H1 (cell line): ENCODE results near the gene CAPN2. TPM values are rescaled to one million over a fixed set of nuclear protein-coding genes. Genes with fewer than 3 reads are reported as not detected.

ENCODE experiments used
- CTCF ChIA-PET: fragments of 300-600 bp; sonication (Branson Sonifier 250); formaldehyde crosslinking; loops from one replicate; lab custom pipeline; 2021; ENCODE audit not compliant: partially characterized antibody; lab: Charles Lee
- POLR2A ChIA-PET: fragments of 300-600 bp; sonication (Branson Sonifier 250); formaldehyde crosslinking; loops from one replicate; lab custom pipeline; 2021; ENCODE audit warnings: inconsistent platforms; ENCODE audit not compliant: partially characterized antibody; lab: Charles Lee
- DNase-seq, 2 experiments: peaks; one replicate each; pipeline versions ENCODE4 v3.0.0 to v3.0.0-alpha.2; 2010 to 2022; ENCODE audit warnings: low spot score in 2 of 2, low read depth in 1 of 2, mixed read lengths in 1 of 2
- FAIRE-seq: peaks from 2 replicates; lab custom pipeline; 2011; peaks lifted over from hg19 to GRCh38; lab: Jason Lieb, UNC
- H2AFZ ChIP-seq: 2 replicates; pipeline ENCODE4 v1.8.1; 2012; ENCODE audit warnings: low read length, inconsistent platforms
- H2AK5ac ChIP-seq: 2 replicates; pipeline ENCODE4 v1.6.1; 2013; ENCODE audit warnings: low read depth, low read length
- H2BK120ac ChIP-seq: replicated peaks from 2 replicates; pipeline ENCODE3; 2013; ENCODE audit warnings: low read depth, low read length, inconsistent platforms
- H2BK12ac ChIP-seq: 2 replicates; pipeline ENCODE4 v1.6.1; 2013; ENCODE audit warnings: low read depth, low read length
- H2BK15ac ChIP-seq: 2 replicates; pipeline ENCODE4 v1.6.1; 2013; ENCODE audit warnings: low read length
- H2BK20ac ChIP-seq: 2 replicates; pipeline ENCODE4 v1.6.1; 2013; ENCODE audit warnings: low read length
- H2BK5ac ChIP-seq: 2 replicates; pipeline ENCODE4 v1.6.1; 2013; ENCODE audit warnings: low read depth, low read length
- H3K14ac ChIP-seq: 2 replicates; pipeline ENCODE4 v1.6.1; 2013; ENCODE audit warnings: inconsistent platforms; ENCODE audit not compliant: insufficient read length
- H3K18ac ChIP-seq: 2 replicates; pipeline ENCODE4 v1.6.1; 2013; ENCODE audit warnings: low read length; ENCODE audit errors: extremely low read depth
- H3K23ac ChIP-seq: 2 replicates; pipeline ENCODE4 v1.6.1; 2013; ENCODE audit warnings: inconsistent platforms; ENCODE audit not compliant: insufficient read length
- H3K23me2 ChIP-seq: 2 replicates; pipeline ENCODE4 v1.6.1; 2013; ENCODE audit warnings: low read depth, low read length
- H3K27ac ChIP-seq: 2 replicates; pipeline ENCODE4 v1.6.1; 2011; ENCODE audit warnings: low read depth, low read length, inconsistent platforms
- H3K27me3 ChIP-seq, 4 experiments: replicated peaks in 1 of 4; 1 replicate in 1 of 4; 2 replicates in 3 of 4; pipeline versions ENCODE4 v1.6.1 to v1.8.1; 2011 to 2013; ENCODE audit warnings: low read length in 3 of 4, mild to moderate bottlenecking in 3 of 4, inconsistent platforms in 2 of 4, mixed read lengths in 2 of 4, moderate library complexity in 1 of 4; ENCODE audit not compliant: control insufficient read depth in 3 of 4, insufficient read depth in 3 of 4; ENCODE audit errors: extremely low read depth in 1 of 4
- H3K36me3 ChIP-seq, 4 experiments: 2 replicates each; pipeline versions ENCODE4 v1.6.1 to v1.8.1; 2011 to 2013; ENCODE audit warnings: mild to moderate bottlenecking in 4 of 4, low read length in 3 of 4, moderate library complexity in 2 of 4, control low read depth in 1 of 4, inconsistent platforms in 1 of 4; ENCODE audit not compliant: insufficient read depth in 4 of 4, control insufficient read depth in 2 of 4
- H3K4ac ChIP-seq: replicated peaks from 2 replicates; pipeline ENCODE3; 2013; ENCODE audit warnings: low read length, low read depth, mixed read lengths, inconsistent platforms; ENCODE audit not compliant: insufficient read length
- H3K4me1 ChIP-seq, 4 experiments: replicated peaks in 1 of 4; 1 replicate in 1 of 4; 2 replicates in 3 of 4; pipeline versions ENCODE4 v1.6.1 to v1.8.1; 2011 to 2013; ENCODE audit warnings: low read length in 3 of 4, inconsistent platforms in 2 of 4, mixed read lengths in 1 of 4; ENCODE audit not compliant: insufficient read depth in 4 of 4, control insufficient read depth in 3 of 4
- H3K4me2 ChIP-seq, 2 experiments: 2 replicates each; pipeline versions ENCODE4 v1.6.1 to v1.8.1; 2011 to 2013; ENCODE audit warnings: low read depth in 2 of 2, low read length in 2 of 2, control low read depth in 1 of 2, inconsistent platforms in 1 of 2, mild to moderate bottlenecking in 1 of 2; ENCODE audit not compliant: insufficient read depth in 1 of 2
- H3K4me3 ChIP-seq, 4 experiments: fragments of 200-600, 300-600 bp in 1 of 4; sonication (generic), shearing (Covaris generic), sonication (Bioruptor Twin) in 1 of 4; 2 replicates each; pipeline versions ENCODE4 v1.5.1 to v1.8.1; 2011 to 2016; ENCODE audit warnings: low read length in 4 of 4, low read depth in 3 of 4, control low read depth in 2 of 4, inconsistent platforms in 2 of 4, mild to moderate bottlenecking in 2 of 4, mixed read lengths in 1 of 4, moderate library complexity in 1 of 4; ENCODE audit not compliant: insufficient read depth in 2 of 4; ENCODE audit errors: extremely low read depth in 1 of 4
- H3K56ac ChIP-seq: replicated peaks from 2 replicates; pipeline ENCODE3; 2013; ENCODE audit warnings: low read depth, mild to moderate bottlenecking, mixed read lengths, low read length, inconsistent platforms; ENCODE audit not compliant: insufficient read length
- H3K79me1 ChIP-seq: 2 replicates; pipeline ENCODE4 v1.6.1; 2013; ENCODE audit warnings: low read depth, low read length, control low read depth
- H3K79me2 ChIP-seq, 2 experiments: 2 replicates each; pipeline versions ENCODE4 v1.6.1 to v1.8.1; 2012 to 2013; ENCODE audit warnings: low read length in 2 of 2, mild to moderate bottlenecking in 2 of 2, inconsistent platforms in 1 of 2; ENCODE audit not compliant: insufficient read depth in 2 of 2, control insufficient read depth in 1 of 2
- H3K9ac ChIP-seq, 4 experiments: replicated peaks in 1 of 4; 1 replicate in 1 of 4; 2 replicates in 3 of 4; pipeline versions ENCODE4 v1.6.1 to v1.8.1; 2011 to 2013; ENCODE audit warnings: low read depth in 3 of 4, low read length in 3 of 4, control low read depth in 2 of 4, mild to moderate bottlenecking in 2 of 4, moderate library complexity in 2 of 4, inconsistent platforms in 1 of 4; ENCODE audit errors: extremely low read depth in 1 of 4
- H3K9me3 ChIP-seq, 2 experiments: 2 replicates each; pipeline versions ENCODE4 v1.6.1 to v1.8.1; 2012 to 2013; ENCODE audit warnings: mild to moderate bottlenecking in 2 of 2, moderate library complexity in 2 of 2, control low read depth in 1 of 2, inconsistent platforms in 1 of 2, low read depth in 1 of 2, low read length in 1 of 2, mixed read lengths in 1 of 2; ENCODE audit not compliant: insufficient read depth in 2 of 2
- H4K20me1 ChIP-seq, 2 experiments: replicated peaks in 1 of 2; 2 replicates each; pipeline versions ENCODE3 to v1.8.1; 2011 to 2013; ENCODE audit warnings: inconsistent platforms in 2 of 2, low read length in 2 of 2, mild to moderate bottlenecking in 1 of 2; ENCODE audit not compliant: insufficient read depth in 2 of 2, control insufficient read depth in 1 of 2
- H4K5ac ChIP-seq: 2 replicates; pipeline ENCODE4 v1.6.1; 2013; ENCODE audit warnings: low read length, low read depth, mixed read lengths, inconsistent platforms; ENCODE audit not compliant: insufficient read length
- H4K8ac ChIP-seq: 2 replicates; pipeline ENCODE4 v1.8.0; 2013; ENCODE audit warnings: mild to moderate bottlenecking, moderate library complexity, low read length, inconsistent platforms; ENCODE audit not compliant: insufficient read depth; ENCODE audit errors: extremely low read depth
- H4K91ac ChIP-seq: replicated peaks from 2 replicates; pipeline ENCODE3; 2013; ENCODE audit warnings: low read length, mixed read lengths, inconsistent platforms; ENCODE audit not compliant: insufficient read length
- BCL11A ChIP-seq, 2 experiments: IDR thresholded peaks; one replicate each; pipeline ENCODE4 v1.6.1; 2011; ENCODE audit warnings: low read depth in 2 of 2, low read length in 2 of 2, mild to moderate bottlenecking in 2 of 2
- BRCA1 ChIP-seq: IDR thresholded peaks from 2 replicates; pipeline ENCODE4 v1.6.1; 2012; ENCODE audit warnings: low read depth, low read length, improper control_type of control experiment
- CBX8 ChIP-seq: fragments of 300-800, 300-1000 bp; sonication (generic); IDR thresholded peaks from 2 replicates; pipeline ENCODE4 v1.7.1; 2016; ENCODE audit warnings: low read depth, low read length, borderline replicate concordance
- CEBPB ChIP-seq: IDR thresholded peaks from 2 replicates; pipeline ENCODE4 v1.6.1; 2012; ENCODE audit warnings: low read depth, low read length
- EZH2 ChIP-seq: fragments of 200-600 bp; sonication (generic); IDR thresholded peaks from 2 replicates; pipeline ENCODE4 v1.7.1; 2012; ENCODE audit warnings: low read depth, mild to moderate bottlenecking, moderate library complexity, low read length, inconsistent platforms; ENCODE audit not compliant: severe bottlenecking
- POLR2A ChIP-seq, 2 experiments: IDR thresholded peaks; 1 replicate in 1 of 2; 2 replicates in 1 of 2; pipeline ENCODE4 v1.6.1; 2011; ENCODE audit warnings: low read depth in 2 of 2, low read length in 2 of 2, mild to moderate bottlenecking in 2 of 2; ENCODE audit errors: control extremely low read depth in 1 of 2
- RBBP5 ChIP-seq: IDR thresholded peaks from 2 replicates; pipeline ENCODE4 v1.7.1; 2012; ENCODE audit warnings: low read depth, mild to moderate bottlenecking, inconsistent platforms, low read length, moderate library complexity, borderline replicate concordance
- SIN3A ChIP-seq, 2 experiments: IDR thresholded peaks in 1 of 2; conservative IDR thresholded peaks in 1 of 2; 2 replicates each; pipeline ENCODE4 v1.6.1; 2011 to 2012; ENCODE audit warnings: low read length in 2 of 2, improper control_type of control experiment in 1 of 2, low read depth in 1 of 2, mild to moderate bottlenecking in 1 of 2
- SIRT6 ChIP-seq: IDR thresholded peaks from one replicate; pipeline ENCODE4 v1.7.1; 2012; ENCODE audit warnings: low read length, inconsistent platforms
- SUZ12 ChIP-seq: fragments of 200-600 bp; sonication (generic); IDR thresholded peaks from 2 replicates; pipeline ENCODE4 v1.6.1; 2012; ENCODE audit warnings: mild to moderate bottlenecking, inconsistent platforms, low read length, moderate library complexity, mixed read lengths
- TAF1 ChIP-seq: IDR thresholded peaks from 2 replicates; pipeline ENCODE4 v1.6.1; 2011; ENCODE audit warnings: mild to moderate bottlenecking, low read depth, low read length
- TAF7 ChIP-seq: optimal IDR thresholded peaks from 2 replicates; pipeline ENCODE3; 2011; ENCODE audit warnings: low read depth, mild to moderate bottlenecking, inconsistent platforms, low read length, moderate library complexity, borderline replicate concordance
- TBP ChIP-seq: IDR thresholded peaks from 2 replicates; pipeline ENCODE4 v1.6.1; 2011; ENCODE audit warnings: low read depth, low read length, improper control_type of control experiment
- TEAD4 ChIP-seq: IDR thresholded peaks from 2 replicates; pipeline ENCODE4 v1.6.1; 2012; ENCODE audit warnings: low read depth, low read length, inconsistent platforms, mixed read lengths
- WGBS, 2 experiments: shearing (Covaris generic) in 1 of 2; methylation state at CpG; one replicate each; pipeline versions ENCODE4 v1.1.6 to v1.1.7; 2013 to 2015; ENCODE audit warnings: low lambda C conversion rate in 2 of 2, mixed read lengths in 2 of 2, inconsistent platforms in 1 of 2, low coverage in 1 of 2, missing lambda C conversion rate in 1 of 2; ENCODE audit not compliant: insufficient replicate concordance in 2 of 2, insufficient coverage in 1 of 2, insufficient read length in 1 of 2; ENCODE audit errors: extremely low coverage in 1 of 2, missing lambda C conversion rate in 1 of 2; 5-methylcytosine and 5-hydroxymethylcytosine counted together
- polyA plus RNA-seq, 7 experiments: library from polyadenylated mRNA; depleted of rRNA in 3 of 7; stranded (reverse) in 5 of 7; unstranded in 2 of 7; fragments of >200 nt in 5 of 7; fragments of 200-250 nt in 2 of 7; gene quantifications; 1 replicate in 5 of 7; 2 replicates in 1 of 7; 4 replicates in 1 of 7; pipeline versions ENCODE4 v1.2.1 to v1.2.3, GENCODE V29; 2011 to 2013; ENCODE audit warnings: missing spikeins in 2 of 7, mixed read lengths in 2 of 7
- total RNA-seq: library from RNA; stranded (reverse); fragmentation: NEBNext Ultra II Directional; extraction: Animal tissue kit (Norgen Biotek cat#: 25700); gene quantifications from 2 replicates; pipeline ENCODE4 v1.2.1, GENCODE V29; 2021
- TF ChIP-seq, protein P1 (sequence below): IDR thresholded peaks from 2 replicates; pipeline ENCODE4 v1.6.1; 2012; ENCODE audit warnings: inconsistent platforms

Gene CAPN2
- total and polyA plus RNA-seq, 2 of the 8 experiments (the other 6 are each of a cell fraction or from before 2014, with no cell fraction given), result 9.2 to 10.3 TPM

DNA sequence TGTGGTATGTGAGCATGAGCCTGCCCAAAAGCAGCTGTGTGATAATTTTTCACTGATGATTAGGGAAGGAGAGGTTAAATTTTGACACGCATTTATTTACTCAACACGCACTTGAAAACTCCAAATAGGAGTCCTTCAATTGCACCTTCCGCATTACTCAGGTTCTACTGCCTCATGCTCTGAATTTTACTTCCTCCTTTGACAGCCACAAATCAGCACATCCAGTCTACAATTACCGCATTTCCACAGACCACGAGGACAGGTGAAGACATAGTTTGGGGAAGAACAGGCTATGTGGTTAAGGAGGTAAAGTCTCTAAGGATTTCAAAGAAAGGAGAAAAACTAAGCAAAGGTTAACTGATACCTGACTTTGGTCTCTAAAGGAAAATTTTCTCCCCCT, 49.4 kb upstream of the CAPN2 start:
- no peaks in the 10 kb centered on the region for H3K23me2 ChIP-seq
- no peak overlapping the region for H2AK5ac ChIP-seq
- no peak overlapping the region for H2BK120ac ChIP-seq
- H3K4me1 ChIP-seq, result no peaks in the 10 kb centered on the region
- no peak overlapping the region for H4K5ac ChIP-seq
- no peak overlapping the region for H2BK12ac ChIP-seq
- H3K79me2 ChIP-seq, result no peaks in the 10 kb centered on the region
- DNase-seq (no peak), FAIRE-seq (no peak)
- WGBS, 2 experiments, result 70% methylated on average over 5 of the region's 5 CpGs; no CpG with 5 or more reads in 1 of the 2 experiments
- H3K79me1 ChIP-seq, result no peaks in the 10 kb centered on the region
- no peaks in the 10 kb centered on the region for H3K36me3 ChIP-seq
- no peak overlapping the region for H3K27ac ChIP-seq
- H3K9me3 ChIP-seq, result no peaks in the 10 kb centered on the region
- no peak overlapping the region for H2BK5ac ChIP-seq
- ChIA-PET CTCF (interaction anchor here (1.1 to 4.5 kb wide), 6 partner anchors 10 to 529 kb away, joined by 3 to 17 read pairs (median 6); no protein-coding TSS in a partner anchor), POLR2A (no interaction called here)
- H3K18ac ChIP-seq, result no peak overlapping the region
- no peak overlapping the region for H3K56ac ChIP-seq
- no peak overlapping the region for H3K4ac ChIP-seq
- H4K20me1 ChIP-seq, result no peaks in the 10 kb centered on the region
- no peak overlapping the region for H2BK20ac ChIP-seq
- H3K14ac ChIP-seq, result no peak overlapping the region
- H2BK15ac ChIP-seq, result no peak overlapping the region
- no peaks in the 10 kb centered on the region for H3K27me3 ChIP-seq
- H4K8ac ChIP-seq, result no peak overlapping the region
- no peak overlapping the region for H3K4me2 ChIP-seq
- no peak overlapping the region for H4K91ac ChIP-seq
- H2AFZ ChIP-seq, result no peak overlapping the region
- H3K23ac ChIP-seq, result no peak overlapping the region
- H3K9ac ChIP-seq, result no peak overlapping the region
- no peak overlapping the region for H3K4me3 ChIP-seq
- TF ChIP-seq BCL11A (IDR thresholded peaks at IDR 0.05; ENCODE audit: low read depth in 2 of 2, low read length in 2 of 2), result no peak
- TF ChIP-seq SIRT6, result no peak
- no peak for TF ChIP-seq TAF7
- no peak for TF ChIP-seq BRCA1
- no peak for TF ChIP-seq TEAD4
- TF ChIP-seq TAF1, result no peak
- TF ChIP-seq SUZ12, result no peak
- TF ChIP-seq CEBPB, result no peak
- TF ChIP-seq, protein P1, sequence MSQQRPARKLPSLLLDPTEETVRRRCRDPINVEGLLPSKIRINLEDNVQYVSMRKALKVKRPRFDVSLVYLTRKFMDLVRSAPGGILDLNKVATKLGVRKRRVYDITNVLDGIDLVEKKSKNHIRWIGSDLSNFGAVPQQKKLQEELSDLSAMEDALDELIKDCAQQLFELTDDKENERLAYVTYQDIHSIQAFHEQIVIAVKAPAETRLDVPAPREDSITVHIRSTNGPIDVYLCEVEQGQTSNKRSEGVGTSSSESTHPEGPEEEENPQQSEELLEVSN, result no peak
- TF ChIP-seq EZH2, result no peak
- no peak for TF ChIP-seq CBX8
- TF ChIP-seq SIN3A (conservative IDR thresholded peaks at IDR 0.05 in 1 of 2, IDR thresholded peaks at IDR 0.05 in 1 of 2; ENCODE audit: low read depth in 1 of 2, low read length in 2 of 2), result no peak
- TF ChIP-seq RBBP5, result no peak
- TF ChIP-seq POLR2A (IDR thresholded peaks at IDR 0.05; ENCODE audit: control extremely low read depth in 1 of 2, low read depth in 2 of 2, low read length in 2 of 2), result no peak
- TF ChIP-seq TBP, result no peak
